NT2/D1 (cell line): ENCODE measurements around the gene GPRC5C.

ENCODE experiments used
- SUZ12 ChIP-seq: IDR thresholded peaks from 2 replicates; pipeline ENCODE4 v1.6.1; 2011; ENCODE audit not compliant: insufficient read length, insufficient read depth; ENCODE audit errors: extremely low read depth
- YY1 ChIP-seq: IDR thresholded peaks from 2 replicates; pipeline ENCODE4 v1.6.1; 2011; ENCODE audit not compliant: insufficient read length, insufficient read depth
- ZNF274 ChIP-seq: IDR thresholded peaks from 2 replicates; pipeline ENCODE4 v1.6.1; 2011; ENCODE audit warnings: mild to moderate bottlenecking, low read depth, low read length

DNA sequence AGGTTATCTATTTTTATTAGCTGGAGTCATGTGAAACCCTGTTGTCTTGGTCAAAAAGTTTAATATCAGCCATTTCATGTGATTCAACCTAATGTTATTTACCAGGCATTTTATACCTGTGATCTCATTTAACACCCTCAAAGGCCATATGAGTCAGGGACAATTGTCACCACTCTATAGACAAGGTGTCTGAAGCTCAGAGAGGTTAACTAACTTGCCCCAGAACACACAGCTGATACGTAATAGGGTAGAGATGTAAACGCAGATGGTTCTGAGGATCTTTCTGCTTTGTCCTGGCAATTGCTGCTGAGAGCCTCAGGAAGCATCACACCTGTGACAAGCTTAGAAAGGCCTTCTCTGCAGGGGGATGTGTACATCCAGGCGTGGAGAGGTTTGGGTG lies 39.5 kb downstream of the GPRC5C start:
- TF ChIP-seq ZNF274 (no peak), YY1 (no peak), SUZ12 (no peak)
